Measurements from ENCODE around the gene RAPGEF5. TPM values are rescaled to one million over a fixed set of nuclear protein-coding genes. Genes with fewer than 3 reads are reported as not detected.
"Not testable (repeated sequence)": the region's sequence is repeated elsewhere in the genome, so short reads cannot be mapped to it uniquely, and the experiment has no call there.

Gene RAPGEF5
- total RNA-seq, 1 experiment from 2014 or later = 13.3 TPM

- Mint-ChIP-seq H3K4me3 (peak overlapping the region; percentile 81 to 83), H3K36me3 (ENCODE audit: insufficient read depth in 1 of 3, low read depth in 3 of 3) (peaks cover 4 to 26% (median 6%) of the 10 kb centered on the region in 3 experiments; a peak in 5 of 7 replicates), H3K4me1 (peaks cover 13 to 20% of the 10 kb centered on the region in 2 experiments), H3K27ac (peak overlapping the region; percentile 77 to 93 (median 86); a peak in 4 of 7 replicates), H3K27me3 (ENCODE audit: low read depth) (peaks cover 20% of the 10 kb centered on the region), H3K9me3 (peaks cover 22 to 23% of the 10 kb centered on the region in 2 experiments)
- peaks cover 4% of the 10 kb centered on the region for H3K23me2 ChIP-seq (ENCODE audit: insufficient read length, low read depth, low read length, poor library complexity, severe bottlenecking)
- no peak overlapping the region for H3K9ac ChIP-seq (ENCODE audit: extremely low read depth, insufficient read length, low read length)
- no CpG with 5 or more reads among the region's 10 CpGs for WGBS (ENCODE audit: extremely low coverage, insufficient read length, low lambda C conversion rate)
- no peak overlapping the region for H3K56ac ChIP-seq (ENCODE audit: insufficient read length, low read depth, low read length)
- H3K27ac ChIP-seq (ENCODE audit: insufficient read length, low read depth, low read length) = no peak overlapping the region
- H4K91ac ChIP-seq (ENCODE audit: insufficient read length, low read depth, low read length) = no peak overlapping the region
- peak overlapping the region; percentile 52 for H3K18ac ChIP-seq (ENCODE audit: insufficient read length, low read depth, low read length)
- H2AFZ ChIP-seq (ENCODE audit: low read length) = no peak overlapping the region
- no peaks in the 10 kb centered on the region for H3K4me1 ChIP-seq (ENCODE audit: insufficient read depth, low read length)
- peak overlapping the region; percentile 51 for H3K4me2 ChIP-seq (ENCODE audit: insufficient read depth, insufficient read length, low read length)
- H3K4ac ChIP-seq (ENCODE audit: low read depth, low read length) = no peak overlapping the region
- H4K20me1 ChIP-seq (ENCODE audit: control insufficient read depth, insufficient read depth, insufficient read length) = no peaks in the 10 kb centered on the region
- H2BK5ac ChIP-seq (ENCODE audit: insufficient read length, low read length) = no peak overlapping the region
- H2BK120ac ChIP-seq (ENCODE audit: low read depth, low read length, poor library complexity, severe bottlenecking) = no peak overlapping the region
- H2BK15ac ChIP-seq (ENCODE audit: low read depth, low read length) = no peak overlapping the region
- H2BK12ac ChIP-seq (ENCODE audit: insufficient read length, low read depth, low read length) = no peak overlapping the region
- no peak for TF ChIP-seq CTCF (conservative IDR thresholded peaks at IDR 0.05)
- H3K23ac ChIP-seq (ENCODE audit: insufficient read length, low read depth, low read length) = no peak overlapping the region
- H4K5ac ChIP-seq (ENCODE audit: insufficient read length, low read depth, low read length) = no peak overlapping the region
- no peaks in the 10 kb centered on the region for H3K9me3 ChIP-seq (ENCODE audit: control insufficient read depth, low read depth, low read length)
- no peak overlapping the region for H3T11ph ChIP-seq (ENCODE audit: low read length)
- H2BK20ac ChIP-seq (ENCODE audit: low read depth, low read length, poor library complexity, severe bottlenecking) = no peak overlapping the region
- H3K27me3 ChIP-seq (ENCODE audit: insufficient read depth, low read length) = no peaks in the 10 kb centered on the region; the same call in 1 of the 2 replicates
- H2AK5ac ChIP-seq (ENCODE audit: insufficient read length, low read length) = no peak overlapping the region
- peak overlapping the region; percentile 69 for H3K14ac ChIP-seq (ENCODE audit: insufficient read depth, low read length)
- DNase-seq = no peak
- H4K8ac ChIP-seq (replicated peaks; ENCODE audit: insufficient read length, low read depth, low read length) = no peak overlapping the region
- no peaks in the 10 kb centered on the region for H3K79me1 ChIP-seq (ENCODE audit: insufficient read depth, low read depth, low read length, poor library complexity, severe bottlenecking)
- no peaks in the 10 kb centered on the region for H3K79me2 ChIP-seq (ENCODE audit: insufficient read depth, low read length)
Measured at GRCh38 chr7:22082553-22082885, 274.4 kb downstream of the RAPGEF5 start.

DNA sequence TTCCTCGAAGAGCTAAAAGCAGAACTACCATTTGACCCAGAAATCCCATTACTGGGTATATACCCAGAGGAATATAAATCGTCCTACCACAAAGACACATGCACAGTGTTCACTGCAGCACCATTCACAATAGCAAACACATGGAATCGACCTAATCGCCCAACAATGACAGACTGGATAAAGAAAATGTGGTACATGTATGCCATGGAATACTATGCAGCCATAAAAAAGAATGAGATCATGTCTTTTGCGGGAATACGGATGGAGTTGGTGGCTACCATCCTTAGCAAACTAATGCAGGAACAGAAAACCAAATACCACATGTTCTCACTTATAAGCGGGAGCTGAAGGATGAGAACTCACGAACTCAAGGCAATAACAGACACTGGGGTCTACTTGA is 276.7 kb downstream of the RAPGEF5 start:
- not testable (repeated sequence) for H3K9ac ChIP-seq (ENCODE audit: extremely low read depth, insufficient read length, low read length); H3K27ac Mint-ChIP-seq; H3K4me3 Mint-ChIP-seq; H4K91ac ChIP-seq (ENCODE audit: insufficient read length, low read depth, low read length); H2BK20ac ChIP-seq (ENCODE audit: low read depth, low read length, poor library complexity, severe bottlenecking); H3K27me3 ChIP-seq (ENCODE audit: insufficient read depth, low read length); DNase-seq; H4K8ac ChIP-seq (replicated peaks; ENCODE audit: insufficient read length, low read depth, low read length); H3K23me2 ChIP-seq (ENCODE audit: insufficient read length, low read depth, low read length, poor library complexity, severe bottlenecking); H2AFZ ChIP-seq (ENCODE audit: low read length); H4K5ac ChIP-seq (ENCODE audit: insufficient read length, low read depth, low read length); H3K79me1 ChIP-seq (ENCODE audit: insufficient read depth, low read depth, low read length, poor library complexity, severe bottlenecking); H3K4me2 ChIP-seq (ENCODE audit: insufficient read depth, insufficient read length, low read length); H3K56ac ChIP-seq (ENCODE audit: insufficient read length, low read depth, low read length); H3K23ac ChIP-seq (ENCODE audit: insufficient read length, low read depth, low read length); H3K9me3 ChIP-seq (ENCODE audit: control insufficient read depth, low read depth, low read length); H3K18ac ChIP-seq (ENCODE audit: insufficient read length, low read depth, low read length); H3K4ac ChIP-seq (ENCODE audit: low read depth, low read length); H3K4me1 ChIP-seq (ENCODE audit: insufficient read depth, low read length); H2BK12ac ChIP-seq (ENCODE audit: insufficient read length, low read depth, low read length); H2AK5ac ChIP-seq (ENCODE audit: insufficient read length, low read length); H2BK5ac ChIP-seq (ENCODE audit: insufficient read length, low read length); H3K79me2 ChIP-seq (ENCODE audit: insufficient read depth, low read length); H3K14ac ChIP-seq (ENCODE audit: insufficient read depth, low read length); H4K20me1 ChIP-seq (ENCODE audit: control insufficient read depth, insufficient read depth, insufficient read length); H2BK15ac ChIP-seq (ENCODE audit: low read depth, low read length); H3T11ph ChIP-seq (ENCODE audit: low read length); H3K27ac ChIP-seq (ENCODE audit: insufficient read length, low read depth, low read length); H2BK120ac ChIP-seq (ENCODE audit: low read depth, low read length, poor library complexity, severe bottlenecking)
- Mint-ChIP-seq H3K36me3 (ENCODE audit: insufficient read depth in 1 of 3, low read depth in 3 of 3) (peaks cover 1 to 14% (median 1%) of the 10 kb centered on the region in 3 experiments; a peak in 4 of 7 replicates), H3K4me1 (peaks cover 10 to 20% of the 10 kb centered on the region in 2 experiments), H3K9me3 (peaks cover 12 to 14% of the 10 kb centered on the region in 2 experiments), H3K27me3 (ENCODE audit: low read depth) (peaks cover 18% of the 10 kb centered on the region)
- no CpG with 5 or more reads among the region's 8 CpGs for WGBS (ENCODE audit: extremely low coverage, insufficient read length, low lambda C conversion rate)

Measured in H9 (cell line).